HG03354 (cell line): ENCODE results near the gene SEPTIN7.
"Not testable (repeated sequence)": the region's sequence is repeated elsewhere in the genome, so short reads cannot be mapped to it uniquely, and the experiment has no call there.

Experiments
- ATAC-seq: cut with Tn5 transposase; IDR thresholded peaks from one replicate; pipeline ENCODE4 v1.9.1; 2021; ENCODE audit warnings: mild to moderate bottlenecking; ENCODE audit not compliant: unreplicated experiment, poor library complexity, severe bottlenecking

SEPTIN7 gene

DNA sequence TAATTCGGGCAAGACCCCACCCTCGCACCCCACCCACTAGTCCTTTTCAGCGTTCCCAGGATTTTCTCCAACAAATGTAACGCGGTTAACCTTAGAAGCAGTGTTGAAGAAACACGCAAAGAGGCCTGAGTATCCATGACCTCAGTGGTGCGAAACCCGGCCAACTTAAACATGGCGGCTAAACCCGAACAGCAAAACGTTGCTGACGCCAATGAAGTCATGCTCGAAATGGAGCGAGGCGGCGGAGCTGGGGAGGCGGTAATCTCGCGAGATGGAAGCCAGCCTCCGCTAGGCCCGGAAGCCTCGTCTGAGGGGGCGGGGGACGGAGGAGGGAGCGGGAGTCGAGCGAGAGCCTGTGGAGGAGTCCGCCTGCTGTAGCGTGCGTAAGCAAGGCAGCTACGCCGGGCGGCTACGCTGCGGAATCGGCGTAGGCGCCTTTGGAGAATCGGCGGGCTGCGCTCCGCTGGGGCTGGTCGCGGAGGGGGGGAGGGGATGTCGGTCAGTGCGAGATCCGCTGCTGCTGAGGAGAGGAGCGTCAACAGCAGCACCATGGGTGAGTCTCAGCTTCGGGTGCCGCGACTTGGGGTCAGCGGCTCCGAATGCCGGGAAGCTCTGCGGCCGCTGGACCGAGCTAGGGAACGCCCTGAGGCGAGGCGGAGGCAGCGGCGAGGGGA lies at the start of gene SEPTIN7:
TSS of gene SEPTIN7 (plus strand) at position 340 of the 674 bp plus-strand sequence. CDS start at position 493, 153 bp downstream.
- peak; percentile 88 for ATAC-seq

DNA sequence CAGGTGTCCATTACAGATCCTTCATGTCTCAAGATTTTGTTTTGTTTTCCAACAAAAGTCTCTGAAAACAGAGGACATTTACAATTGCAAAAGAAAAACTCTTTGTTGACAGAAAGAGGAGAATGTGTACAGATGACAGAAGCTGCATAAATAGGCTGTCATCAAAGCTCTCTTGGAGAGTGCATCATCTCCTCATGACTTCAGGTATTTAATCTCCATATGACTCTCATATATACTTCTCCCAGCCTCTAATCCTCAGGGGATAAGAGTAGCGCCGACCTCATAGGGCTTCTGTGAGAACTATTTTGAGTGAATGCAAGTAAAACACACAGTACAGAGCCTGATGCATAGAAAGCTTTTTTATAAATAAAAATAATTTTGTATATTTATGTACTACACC lies 48.1 kb upstream of the SEPTIN7 start:
- no peak for ATAC-seq

DNA sequence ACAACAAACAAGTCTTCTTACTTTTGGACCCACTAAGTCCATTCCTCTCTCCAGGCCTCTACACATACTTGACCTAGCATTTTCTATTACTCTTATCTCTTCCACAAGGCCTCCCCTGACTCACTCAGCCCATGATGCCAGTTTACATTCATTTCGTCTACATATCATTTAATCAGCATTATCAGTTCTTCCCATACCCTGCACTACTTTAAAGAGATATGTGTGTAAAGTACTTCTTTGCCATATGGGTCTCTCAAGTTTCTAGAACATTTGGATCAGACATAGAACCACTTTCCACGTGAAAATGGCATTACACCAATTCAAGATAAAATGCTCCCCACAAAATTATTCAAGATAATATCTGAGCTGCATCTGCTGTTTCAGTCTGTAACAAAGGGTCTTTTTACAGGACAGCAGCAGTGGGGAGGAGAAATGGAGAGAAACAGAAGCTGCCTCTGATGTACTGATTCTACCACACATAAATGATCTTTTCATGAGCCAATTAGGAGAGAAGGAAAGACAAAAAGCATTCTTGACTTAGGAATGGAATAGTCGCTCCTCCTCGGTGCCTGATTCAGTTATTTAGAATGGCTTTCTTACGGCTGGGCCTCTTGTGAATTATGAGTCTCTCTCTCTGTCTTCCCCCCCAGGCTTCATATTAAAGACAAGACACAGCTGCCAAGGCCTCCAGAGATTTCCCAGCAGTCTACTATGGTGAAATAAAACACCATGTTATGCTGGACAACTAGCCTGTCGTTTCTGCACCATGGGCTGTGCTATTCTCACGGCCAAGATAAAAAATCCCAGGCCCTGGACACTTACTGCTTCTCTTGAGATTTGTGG lies 46.9 kb upstream of the SEPTIN7 start:
- no peak for ATAC-seq

DNA sequence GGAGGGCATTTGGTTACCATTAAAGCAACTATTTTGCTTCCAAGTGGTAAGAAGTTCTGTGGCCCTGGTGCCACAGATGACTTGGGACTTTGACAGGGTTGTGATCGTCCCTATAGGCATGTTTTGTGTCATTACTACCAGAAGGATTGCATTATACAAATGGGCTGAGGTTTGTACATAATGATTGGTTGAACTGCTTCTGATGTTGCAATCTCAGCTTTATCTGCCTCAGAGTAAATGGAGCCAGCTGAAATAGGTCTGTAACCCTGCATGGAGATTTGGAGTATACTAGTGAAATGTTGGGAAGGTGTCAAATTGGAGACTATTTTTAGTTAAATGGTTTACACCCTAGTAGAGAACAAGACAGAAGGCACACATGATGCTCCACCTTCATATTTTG lies 46.1 kb upstream of the SEPTIN7 start:
- no peak for ATAC-seq

DNA sequence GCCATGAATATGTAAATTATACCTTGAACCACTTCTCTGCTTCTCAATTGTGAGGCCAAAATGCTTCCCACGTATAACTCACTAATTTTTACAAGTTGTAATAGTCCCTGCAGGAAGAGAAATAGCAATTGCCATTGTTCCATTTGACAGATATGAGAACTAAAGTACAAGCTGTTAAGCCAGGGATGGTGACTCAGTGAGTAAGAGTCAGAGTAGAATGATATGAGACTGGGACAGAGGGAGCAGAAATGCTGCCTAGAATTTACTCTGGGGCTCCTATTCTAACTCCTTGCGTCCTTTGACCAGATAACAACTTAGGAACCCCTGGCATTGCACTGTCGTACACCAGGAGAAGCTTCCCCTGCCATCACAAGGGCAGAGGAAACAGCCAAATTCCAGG lies 45.1 kb upstream of the SEPTIN7 start:
- ATAC-seq = no peak

DNA sequence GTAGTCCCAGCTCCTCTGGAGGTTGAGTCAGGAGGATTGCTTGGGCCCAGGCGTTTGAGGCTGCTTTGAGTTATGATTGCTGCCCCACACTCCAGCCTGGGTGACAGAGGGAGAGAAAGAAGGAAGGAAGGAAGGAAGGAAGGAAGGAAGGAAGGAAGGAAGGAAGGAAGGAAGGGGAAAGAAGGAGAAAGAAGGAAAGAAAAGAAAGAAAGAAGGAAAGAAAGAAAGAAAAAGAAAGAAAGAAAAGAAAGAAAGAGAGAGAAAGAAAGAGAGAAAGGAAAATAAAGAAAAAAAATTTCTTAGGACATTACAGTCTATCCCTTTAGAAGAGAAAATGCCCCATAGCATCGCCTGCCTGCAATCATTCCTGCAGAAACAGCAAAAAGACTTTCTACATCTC lies 44.4 kb upstream of the SEPTIN7 start:
- ATAC-seq = not testable (repeated sequence)

DNA sequence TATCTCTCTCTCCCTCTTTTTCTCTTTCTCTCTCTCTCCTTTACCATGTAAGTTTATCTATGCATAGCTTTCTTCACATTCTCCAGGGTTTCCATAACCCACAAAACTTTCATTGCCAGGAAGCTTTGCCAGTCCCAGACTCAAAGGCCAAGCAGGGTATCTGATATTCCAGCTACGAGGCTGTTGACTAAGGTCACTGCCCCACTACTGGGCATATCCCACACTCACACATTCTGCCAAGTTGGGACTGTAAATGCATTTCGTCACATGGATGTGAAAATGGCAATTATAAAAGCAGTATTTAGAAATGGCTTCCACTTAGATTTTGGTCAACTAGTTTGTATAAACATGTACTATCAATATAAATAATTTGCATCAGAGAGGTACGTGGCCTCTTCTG lies 43.3 kb upstream of the SEPTIN7 start:
- ATAC-seq = no peak

DNA sequence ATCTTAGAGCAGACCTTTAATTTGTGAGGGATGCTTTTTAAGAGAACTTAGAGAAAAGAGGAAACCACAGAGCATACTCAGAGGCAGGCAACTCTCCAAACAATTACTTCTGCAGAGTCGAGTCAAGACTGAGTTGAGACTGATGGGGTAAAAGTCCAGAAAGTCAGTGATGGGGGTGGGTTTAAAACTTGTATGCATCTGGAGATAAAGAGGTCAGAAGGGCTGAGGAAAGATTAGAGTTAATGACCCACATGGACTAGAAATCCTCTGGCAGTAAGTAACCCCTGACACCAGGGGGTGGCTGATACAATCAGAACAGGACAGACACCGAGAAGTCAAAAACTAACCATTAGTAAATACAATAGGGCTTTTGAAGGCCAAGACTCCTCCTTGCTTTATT lies 42.4 kb upstream of the SEPTIN7 start:
- ATAC-seq = no peak

DNA sequence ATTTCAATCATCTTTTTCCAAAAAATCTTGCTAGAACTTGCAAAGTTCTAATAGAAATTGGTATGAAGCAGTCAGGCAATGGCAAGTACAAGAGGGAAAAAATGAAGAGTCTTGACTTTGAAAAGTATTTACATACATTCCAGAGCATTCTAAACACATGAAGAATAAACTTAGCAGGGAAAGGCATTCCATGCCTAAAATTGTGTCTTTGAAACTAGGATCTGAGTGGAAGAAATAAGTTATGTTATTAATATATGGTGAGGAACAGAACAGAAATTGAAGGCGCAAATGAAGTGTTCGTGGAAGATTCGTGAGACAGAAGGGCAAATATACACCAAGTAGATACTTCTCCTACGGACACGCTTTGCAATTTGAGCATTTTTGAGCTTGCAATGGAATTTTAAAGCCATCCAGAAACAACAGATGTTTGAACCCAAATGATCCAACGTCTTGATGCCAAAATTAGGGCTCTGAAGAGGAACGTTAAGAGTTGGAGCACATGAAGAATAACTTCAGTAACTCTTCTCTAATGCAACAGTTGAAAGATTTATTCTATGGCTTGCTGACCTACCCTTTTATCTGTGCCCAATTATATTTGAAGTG lies 40.6 kb upstream of the SEPTIN7 start:
- ATAC-seq = no peak

DNA sequence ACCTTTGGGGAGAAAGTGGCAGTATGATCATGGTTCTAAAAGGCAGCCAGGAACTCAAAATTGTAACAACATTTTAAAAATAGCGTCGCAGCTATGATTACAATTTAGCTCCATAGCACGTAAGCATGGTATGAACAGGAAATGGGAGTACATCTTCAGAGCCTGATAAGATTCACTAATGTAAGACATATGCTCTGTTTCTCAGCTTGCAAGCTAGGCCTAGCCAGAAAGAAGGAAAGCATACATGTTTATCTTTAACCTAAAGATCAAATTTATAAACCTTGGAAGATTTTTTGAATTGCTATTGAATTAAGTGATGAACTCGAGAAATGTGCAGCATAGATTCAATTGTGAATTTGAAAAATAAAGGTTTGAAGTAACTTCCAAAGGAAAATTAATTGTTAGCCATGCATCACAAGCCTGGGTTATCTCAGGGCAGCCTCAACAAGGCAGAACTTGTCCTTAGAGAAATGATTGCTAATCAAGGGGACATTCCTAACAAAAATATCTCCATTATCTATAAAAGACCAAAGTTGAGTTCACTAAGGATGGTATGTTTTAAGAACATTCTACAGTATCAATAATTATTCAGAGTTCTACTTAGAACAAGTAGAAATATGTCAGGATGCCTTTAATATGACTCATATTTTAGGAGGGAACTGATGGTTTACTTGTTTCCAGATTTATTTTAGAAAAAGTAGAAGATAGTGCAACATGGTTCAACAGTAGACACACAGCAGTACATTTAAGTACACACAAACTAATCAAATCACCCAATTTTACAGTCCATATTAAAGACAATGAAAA lies 38.8 kb upstream of the SEPTIN7 start:
- ATAC-seq = no peak

DNA sequence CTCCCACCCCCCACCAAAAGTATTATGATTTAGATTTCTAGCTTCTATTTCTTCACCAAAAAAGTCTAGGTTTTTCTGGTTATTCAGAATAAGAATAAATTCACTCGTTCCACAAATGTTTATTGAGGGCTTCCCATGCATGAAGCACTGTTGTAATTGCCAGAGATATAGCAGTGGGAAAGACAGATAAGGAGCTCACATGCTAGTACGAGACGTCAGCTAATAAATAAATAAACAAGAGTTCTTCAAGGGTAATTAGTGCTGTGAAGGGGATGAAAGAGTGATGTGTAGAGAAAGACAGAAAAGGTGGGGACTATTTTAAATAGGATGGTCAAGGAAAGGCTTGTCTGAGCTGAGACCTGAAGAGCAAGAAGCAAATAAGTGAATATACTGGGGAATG lies 38.1 kb upstream of the SEPTIN7 start:
- ATAC-seq = no peak

DNA sequence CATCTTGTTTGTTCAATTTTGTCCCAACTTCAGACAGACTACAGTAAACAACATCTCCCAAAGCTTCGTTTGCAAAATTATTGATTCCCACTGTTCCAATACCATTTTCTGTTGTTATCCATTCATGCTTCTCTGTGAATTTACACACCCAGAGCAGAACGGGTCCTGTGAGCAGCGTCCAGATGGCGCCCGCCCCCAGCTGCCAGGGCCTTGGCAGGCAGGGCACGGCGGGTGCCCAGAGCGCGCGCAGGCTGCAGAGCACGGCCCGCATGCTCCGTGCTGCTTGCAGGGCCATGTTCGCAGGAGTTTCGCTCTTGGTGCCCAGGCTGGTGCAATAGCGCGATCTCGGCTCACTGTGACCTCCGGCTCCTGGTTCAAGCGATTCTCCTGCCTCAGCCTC lies 32.5 kb upstream of the SEPTIN7 start:
- no peak for ATAC-seq

DNA sequence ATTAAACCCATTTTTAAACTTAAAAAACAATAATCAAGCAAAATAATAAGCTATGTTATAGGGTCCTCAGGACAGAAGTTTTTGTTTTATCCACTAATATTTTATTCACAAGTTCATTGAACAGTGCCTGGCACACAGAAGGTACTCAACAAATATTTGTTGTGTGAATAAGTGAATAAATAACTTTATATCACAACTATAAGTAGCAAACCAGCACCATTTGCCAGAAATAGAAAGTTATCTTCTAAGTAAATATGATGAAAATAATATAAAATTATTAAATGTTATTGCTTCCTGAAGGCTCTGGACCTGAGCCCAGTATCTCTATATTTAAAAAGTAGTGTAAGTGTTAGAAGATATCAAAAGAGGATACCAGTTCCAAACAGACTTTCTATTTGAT lies 29.1 kb upstream of the SEPTIN7 start:
- no peak for ATAC-seq

DNA sequence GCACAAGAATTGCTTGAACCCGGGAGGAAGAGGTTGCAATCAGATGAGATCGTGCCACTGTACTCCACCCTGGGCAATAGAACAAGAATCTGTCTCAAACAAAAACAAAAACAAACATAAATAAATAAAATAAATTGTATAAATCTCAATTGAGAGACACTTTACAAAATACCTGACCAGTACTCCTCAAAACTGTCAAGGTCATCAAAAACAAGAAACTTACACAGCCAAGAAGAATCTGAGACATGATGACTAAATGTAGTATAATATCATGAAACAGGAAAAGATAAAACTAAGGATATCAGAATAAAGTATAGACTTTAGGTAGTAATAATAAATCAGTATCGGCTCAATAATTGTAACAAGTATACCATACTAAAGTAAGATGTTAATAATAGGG lies 26.9 kb upstream of the SEPTIN7 start:
- no peak for ATAC-seq

DNA sequence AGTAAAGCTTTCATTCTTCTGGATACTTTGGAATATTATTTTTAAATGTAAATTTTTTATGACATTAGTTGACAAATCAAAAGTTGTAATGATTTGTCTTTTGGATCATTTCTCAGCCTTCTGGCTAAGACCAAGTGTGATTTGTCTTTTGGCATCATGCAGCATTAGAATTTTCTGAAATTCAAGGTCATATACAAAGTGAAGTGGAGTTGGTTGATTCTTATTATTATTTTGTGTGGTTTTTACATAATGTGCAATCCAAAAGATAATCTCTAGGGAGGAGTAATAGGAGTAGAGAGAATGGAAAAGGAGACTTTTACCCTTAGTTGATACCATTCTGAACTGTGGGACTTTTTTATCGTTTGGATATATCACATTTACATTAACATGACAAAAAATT lies 24.2 kb upstream of the SEPTIN7 start:
- ATAC-seq = no peak

DNA sequence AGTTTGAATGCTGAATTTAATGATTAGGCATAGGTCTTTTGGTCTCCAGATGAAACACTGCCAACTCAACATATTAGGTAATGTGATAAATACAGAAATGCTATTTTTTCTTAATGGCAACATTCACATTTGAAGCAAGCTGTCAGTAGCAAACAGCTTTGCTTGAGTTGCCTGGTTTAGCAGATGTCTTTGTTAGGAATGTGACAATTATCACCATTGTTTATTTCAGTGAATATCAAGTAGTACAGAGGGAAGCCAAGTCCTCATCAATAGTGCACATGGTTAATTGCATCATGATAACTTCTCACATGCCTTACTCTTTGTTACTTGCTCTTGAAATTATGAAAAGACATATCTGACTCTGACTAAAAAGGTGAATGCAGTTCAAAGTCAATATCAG lies 23.7 kb upstream of the SEPTIN7 start:
- no peak for ATAC-seq

DNA sequence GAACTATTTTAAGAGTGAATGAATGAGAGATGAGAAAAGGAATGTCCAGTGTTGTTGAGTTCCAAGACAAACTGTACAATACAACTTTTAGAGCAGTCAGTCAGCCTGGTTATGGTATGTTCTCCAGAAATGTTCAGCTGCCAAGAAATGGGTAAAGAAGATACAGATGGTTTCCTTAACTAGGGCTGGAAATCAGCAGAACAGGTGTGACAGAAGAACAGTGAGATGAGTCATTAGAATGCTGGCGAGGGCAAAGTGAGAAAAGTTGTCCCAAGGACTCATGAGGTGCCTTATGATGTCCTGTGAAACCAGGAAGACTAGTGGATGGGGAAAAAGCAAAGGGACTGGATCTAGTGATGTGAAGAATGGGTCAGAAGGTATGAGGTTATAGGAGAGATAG lies 20.8 kb upstream of the SEPTIN7 start:
- ATAC-seq = no peak

DNA sequence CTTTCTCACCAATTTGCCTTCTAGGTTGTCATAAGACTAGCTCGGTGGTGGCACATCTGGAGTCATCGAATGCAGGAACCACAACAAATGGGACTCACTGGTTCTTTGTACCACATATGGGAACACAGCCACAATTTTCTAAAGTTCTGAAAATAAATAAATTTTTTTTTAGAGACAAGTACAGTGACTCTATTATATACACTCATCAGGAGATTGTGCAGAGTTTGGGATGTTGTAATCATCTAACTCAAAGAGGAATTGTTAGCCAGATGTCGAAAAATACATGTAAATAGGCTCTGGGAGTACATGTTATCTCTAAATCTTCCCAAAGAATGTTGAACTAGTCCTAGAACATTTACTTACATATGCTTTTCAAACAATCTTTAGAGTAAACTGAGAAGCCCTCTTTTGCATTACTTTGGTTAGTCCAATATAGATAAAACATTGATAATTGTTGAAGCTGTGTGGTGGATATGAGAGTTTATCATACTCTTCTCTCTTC lies 19.6 kb upstream of the SEPTIN7 start:
- no peak for ATAC-seq

DNA sequence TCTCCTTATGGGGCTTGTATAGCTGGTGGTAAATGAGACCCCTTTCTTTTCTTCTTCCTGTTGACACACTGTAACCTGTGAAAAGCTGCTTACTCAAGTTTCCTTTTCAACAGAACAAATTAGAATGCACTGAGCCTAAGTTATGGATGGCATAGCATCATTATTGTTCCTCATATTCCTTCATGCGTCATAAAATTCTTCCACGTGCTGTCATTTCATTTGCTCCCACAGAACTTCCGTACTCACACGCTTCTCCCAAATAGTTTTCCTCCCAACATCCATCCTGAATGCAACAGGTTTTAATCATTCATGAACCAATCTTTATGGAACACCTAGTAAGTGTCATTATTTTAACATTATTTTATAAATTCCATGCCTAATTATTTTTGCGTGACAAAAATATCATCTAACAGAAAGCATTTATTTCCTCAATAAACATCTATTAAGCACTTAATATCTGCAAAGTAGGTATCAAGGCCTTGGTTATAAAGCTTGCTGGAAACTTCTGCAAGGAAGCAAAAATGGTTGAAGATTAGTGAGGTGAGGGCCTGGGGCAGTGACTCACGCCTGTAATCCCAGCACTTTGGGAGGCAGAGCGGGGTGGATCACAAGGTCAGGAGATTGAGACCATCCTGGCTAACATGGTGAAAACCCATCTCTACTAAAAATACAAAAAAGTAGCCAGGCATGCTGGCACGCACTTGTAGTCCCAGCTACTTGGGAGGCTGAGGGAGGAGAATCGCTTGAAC lies 18.9 kb upstream of the SEPTIN7 start:
- ATAC-seq = no peak
